Measurements from ENCODE around the gene FST. TPM values are rescaled to one million over a fixed set of nuclear protein-coding genes. Genes with fewer than 3 reads are reported as not detected.

Gene FST
- total and polyA plus RNA-seq, 2 of the 13 experiments (the other 11 are each of a cell fraction or from before 2014, with no cell fraction given) = 38.6 to 136 TPM

DNA sequence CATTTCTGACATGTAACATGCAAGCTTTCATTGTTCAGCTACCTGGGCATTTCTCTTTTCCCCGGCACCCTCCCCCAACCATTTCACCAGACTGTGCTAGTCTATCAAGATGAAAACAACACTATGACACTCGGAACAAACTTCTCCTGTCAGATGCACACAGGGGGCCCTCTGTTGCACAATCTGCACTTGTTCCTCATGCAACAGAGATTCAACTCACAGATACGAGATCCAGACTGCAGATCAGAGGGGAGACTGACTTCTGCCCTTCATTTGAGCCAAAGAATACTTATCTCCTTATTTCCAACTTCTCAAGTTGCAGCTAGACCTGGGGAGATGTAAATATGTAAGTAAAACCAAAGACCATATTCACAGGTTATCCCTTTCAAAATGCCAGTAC lies 15.7 kb upstream of the FST start (continued):
- no peak for TF ChIP-seq ZNF362 (CRISPR knock-in tag; IDR thresholded peaks at IDR 0.05; ENCODE audit: borderline replicate concordance)
- no peak for TF ChIP-seq IKZF4 (CRISPR knock-in tag; IDR thresholded peaks at IDR 0.05; ENCODE audit: borderline replicate concordance, low read depth, not compliant biosample characterization)
- TF ChIP-seq, protein P1, sequence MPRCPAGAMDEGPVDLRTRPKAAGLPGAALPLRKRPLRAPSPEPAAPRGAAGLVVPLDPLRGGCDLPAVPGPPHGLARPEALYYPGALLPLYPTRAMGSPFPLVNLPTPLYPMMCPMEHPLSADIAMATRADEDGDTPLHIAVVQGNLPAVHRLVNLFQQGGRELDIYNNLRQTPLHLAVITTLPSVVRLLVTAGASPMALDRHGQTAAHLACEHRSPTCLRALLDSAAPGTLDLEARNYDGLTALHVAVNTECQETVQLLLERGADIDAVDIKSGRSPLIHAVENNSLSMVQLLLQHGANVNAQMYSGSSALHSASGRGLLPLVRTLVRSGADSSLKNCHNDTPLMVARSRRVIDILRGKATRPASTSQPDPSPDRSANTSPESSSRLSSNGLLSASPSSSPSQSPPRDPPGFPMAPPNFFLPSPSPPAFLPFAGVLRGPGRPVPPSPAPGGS (CRISPR knock-in tag; IDR thresholded peaks at IDR 0.05) = peak; percentile 22; the same call in 1 of the 2 replicates
- TF ChIP-seq, protein P2, sequence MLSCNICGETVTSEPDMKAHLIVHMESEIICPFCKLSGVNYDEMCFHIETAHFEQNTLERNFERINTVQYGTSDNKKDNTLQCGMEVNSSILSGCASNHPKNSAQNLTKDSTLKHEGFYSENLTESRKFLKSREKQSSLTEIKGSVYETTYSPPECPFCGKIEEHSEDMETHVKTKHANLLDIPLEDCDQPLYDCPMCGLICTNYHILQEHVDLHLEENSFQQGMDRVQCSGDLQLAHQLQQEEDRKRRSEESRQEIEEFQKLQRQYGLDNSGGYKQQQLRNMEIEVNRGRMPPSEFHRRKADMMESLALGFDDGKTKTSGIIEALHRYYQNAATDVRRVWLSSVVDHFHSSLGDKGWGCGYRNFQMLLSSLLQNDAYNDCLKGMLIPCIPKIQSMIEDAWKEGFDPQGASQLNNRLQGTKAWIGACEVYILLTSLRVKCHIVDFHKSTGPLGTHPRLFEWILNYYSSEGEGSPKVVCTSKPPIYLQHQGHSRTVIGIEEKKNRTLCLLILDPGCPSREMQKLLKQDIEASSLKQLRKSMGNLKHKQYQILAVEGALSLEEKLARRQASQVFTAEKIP (CRISPR knock-in tag; IDR thresholded peaks at IDR 0.05; ENCODE audit: borderline replicate concordance) = no peak
- no peak for TF ChIP-seq GTF3A (CRISPR knock-in tag; conservative IDR thresholded peaks at IDR 0.05)
- TF ChIP-seq ZBTB43 (CRISPR knock-in tag; conservative IDR thresholded peaks at IDR 0.05) = peak; percentile 71; the same call in 1 of the 2 replicates
- TF ChIP-seq ZNF598 (CRISPR knock-in tag; IDR thresholded peaks at IDR 0.05; ENCODE audit: borderline replicate concordance) = no peak
- TF ChIP-seq NR0B2 (CRISPR knock-in tag; IDR thresholded peaks at IDR 0.05) = no peak
- no peak for TF ChIP-seq GLI4 (CRISPR knock-in tag; IDR thresholded peaks at IDR 0.05; ENCODE audit: borderline replicate concordance)
- no peak for TF ChIP-seq SUZ12 (IDR thresholded peaks at IDR 0.05; ENCODE audit: low read depth, low read length)
- no peak for TF ChIP-seq TP53 (CRISPR knock-in tag; conservative IDR thresholded peaks at IDR 0.05)
- TF ChIP-seq, protein P3, sequence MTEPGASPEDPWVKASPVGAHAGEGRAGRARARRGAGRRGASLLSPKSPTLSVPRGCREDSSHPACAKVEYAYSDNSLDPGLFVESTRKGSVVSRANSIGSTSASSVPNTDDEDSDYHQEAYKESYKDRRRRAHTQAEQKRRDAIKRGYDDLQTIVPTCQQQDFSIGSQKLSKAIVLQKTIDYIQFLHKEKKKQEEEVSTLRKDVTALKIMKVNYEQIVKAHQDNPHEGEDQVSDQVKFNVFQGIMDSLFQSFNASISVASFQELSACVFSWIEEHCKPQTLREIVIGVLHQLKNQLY (CRISPR knock-in tag; IDR thresholded peaks at IDR 0.05) = peak; percentile 37; the same call in 1 of the 2 replicates
- TF ChIP-seq, protein P4, sequence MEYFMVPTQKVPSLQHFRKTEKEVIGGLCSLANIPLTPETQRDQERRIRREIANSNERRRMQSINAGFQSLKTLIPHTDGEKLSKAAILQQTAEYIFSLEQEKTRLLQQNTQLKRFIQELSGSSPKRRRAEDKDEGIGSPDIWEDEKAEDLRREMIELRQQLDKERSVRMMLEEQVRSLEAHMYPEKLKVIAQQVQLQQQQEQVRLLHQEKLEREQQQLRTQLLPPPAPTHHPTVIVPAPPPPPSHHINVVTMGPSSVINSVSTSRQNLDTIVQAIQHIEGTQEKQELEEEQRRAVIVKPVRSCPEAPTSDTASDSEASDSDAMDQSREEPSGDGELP (IDR thresholded peaks at IDR 0.05; ENCODE audit: borderline replicate concordance, low read depth) = no peak
- no peak for TF ChIP-seq FOXK2 (IDR thresholded peaks at IDR 0.05)
- no peak for TF ChIP-seq RFX3 (CRISPR knock-in tag; IDR thresholded peaks at IDR 0.05)
- no peak for TF ChIP-seq KLF11 (CRISPR knock-in tag; IDR thresholded peaks at IDR 0.05)
- TF ChIP-seq THAP7 (CRISPR knock-in tag; IDR thresholded peaks at IDR 0.05) = no peak
- peak; percentile 55; the same call in 1 of the 2 replicates for TF ChIP-seq ZNF430 (CRISPR knock-in tag; IDR thresholded peaks at IDR 0.05)
- TF ChIP-seq KDM2A (CRISPR knock-in tag; IDR thresholded peaks at IDR 0.05; ENCODE audit: borderline replicate concordance, low read depth) = no peak
- TF ChIP-seq PHB2 (IDR thresholded peaks at IDR 0.05; ENCODE audit: partially characterized antibody) = no peak
- no peak for TF ChIP-seq KDM5A (IDR thresholded peaks at IDR 0.05; ENCODE audit: borderline replicate concordance, low read length)

Data from HepG2 (cell line).